ENCODE measurements around the gene SERPINI1. TPM values are rescaled to one million over a fixed set of nuclear protein-coding genes. Genes with fewer than 3 reads are reported as not detected.
A peak's percentile ranks its signal among the peaks of the same experiment; 100 is the strongest.

Gene SERPINI1
- total and polyA plus RNA-seq, 9 of the 15 experiments (the other 6 are each of a cell fraction or from before 2014, with no cell fraction given): 1.6 to 9.9 (median 3.5) TPM

DNA sequence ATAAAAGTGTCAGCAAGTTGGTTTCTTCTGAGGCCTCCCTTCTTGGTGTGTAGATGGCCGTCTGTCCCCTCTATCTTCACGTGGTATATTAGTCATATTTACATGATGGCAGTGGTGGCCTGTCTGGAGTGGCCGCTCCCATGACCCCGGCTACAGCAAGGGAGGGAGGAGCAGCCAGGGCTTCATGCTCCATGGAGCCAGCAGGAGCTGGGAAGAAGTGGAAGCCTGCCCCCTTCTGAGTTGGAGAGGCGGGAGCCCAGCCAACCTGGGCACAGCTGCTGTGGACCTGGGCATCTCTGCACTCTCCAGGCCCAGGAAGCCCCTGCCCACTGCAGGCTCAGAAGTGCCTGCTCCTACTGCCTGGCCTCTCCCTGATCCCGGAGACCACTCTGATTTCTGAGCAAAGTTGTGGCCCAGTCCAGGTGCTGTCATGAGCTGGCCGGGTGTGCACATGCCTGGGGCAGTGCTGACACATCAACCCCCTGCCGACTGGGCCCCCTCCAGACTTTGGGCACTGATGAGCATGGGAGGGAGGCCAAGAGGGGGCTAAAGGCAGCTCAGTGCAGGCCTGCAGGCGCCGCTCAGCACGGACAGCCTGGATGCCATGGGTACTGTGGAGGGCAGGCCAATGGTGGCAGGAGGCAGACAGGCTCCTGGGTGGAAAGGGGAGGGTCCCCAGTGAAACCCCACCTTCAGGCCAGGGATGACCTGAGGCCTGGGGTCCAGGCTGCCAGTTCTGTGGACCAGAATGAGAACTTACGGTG, 84.8 kb downstream of the SERPINI1 start:
- POLR2A ChIA-PET: no interaction called here
- FAIRE-seq (no peak), ATAC-seq (peak; percentile 74), DNase-seq (ENCODE audit: extremely low read depth in 1 of 4, low spot score in 3 of 4) (no peak)
- H3K27ac ChIP-seq (ENCODE audit: extremely low read depth, low read depth, low read length): no peak overlapping the region
- BruUV-seq (replicated peaks): no TSS peak
- H3K4me3 ChIP-seq: no peak overlapping the region
- no peaks in the 10 kb centered on the region; a peak in 1 of 5 replicates for H3K4me1 ChIP-seq (replicated peaks in 1 of 2; ENCODE audit: control insufficient read depth in 2 of 2, insufficient read depth in 2 of 2, low read length in 2 of 2)
- CTCF ChIA-PET (ENCODE audit: low intra/inter-chr PET ratio): no interaction called here
- no peak overlapping the region for H3K9ac ChIP-seq (ENCODE audit: insufficient read depth in 1 of 2, low read depth in 2 of 2, low read length in 2 of 2)
- H3K36me3 ChIP-seq (ENCODE audit: control insufficient read depth, insufficient read depth, low read length): no peaks in the 10 kb centered on the region
- in situ Hi-C loops (cut with MboI) (no loop called here), intact Hi-C loops (cut with micrococcal nuclease) (no loop called here)
- no peaks in the 10 kb centered on the region for H3K79me2 ChIP-seq (ENCODE audit: control insufficient read depth, insufficient read depth, low read length)
- H3K4me2 ChIP-seq (ENCODE audit: insufficient read depth, low read length): no peak overlapping the region
- H3K9me3 ChIP-seq (replicated peaks; ENCODE audit: control insufficient read depth, insufficient read depth, low read depth, low read length): no peaks in the 10 kb centered on the region
- H2AFZ ChIP-seq (ENCODE audit: low read depth, low read length): no peak overlapping the region
- H4K20me1 ChIP-seq (replicated peaks; ENCODE audit: control insufficient read depth, insufficient read depth, low read length): no peaks in the 10 kb centered on the region
- no peaks in the 10 kb centered on the region for H3K27me3 ChIP-seq (ENCODE audit: control insufficient read depth in 2 of 2, insufficient read depth in 2 of 2, low read length in 2 of 2)
- 3% methylated on average over 11 of the region's 12 CpGs for WGBS (ENCODE audit: insufficient coverage, low coverage, missing lambda C conversion rate)
- H3K9me1 ChIP-seq (ENCODE audit: control insufficient read depth, insufficient read depth, low read length): no peaks in the 10 kb centered on the region
- no peak for TF ChIP-seq FOXA3 (CRISPR knock-in tag; conservative IDR thresholded peaks at IDR 0.05 in 1 of 2, IDR thresholded peaks at IDR 0.05 in 1 of 2)
- TF ChIP-seq, protein P1, sequence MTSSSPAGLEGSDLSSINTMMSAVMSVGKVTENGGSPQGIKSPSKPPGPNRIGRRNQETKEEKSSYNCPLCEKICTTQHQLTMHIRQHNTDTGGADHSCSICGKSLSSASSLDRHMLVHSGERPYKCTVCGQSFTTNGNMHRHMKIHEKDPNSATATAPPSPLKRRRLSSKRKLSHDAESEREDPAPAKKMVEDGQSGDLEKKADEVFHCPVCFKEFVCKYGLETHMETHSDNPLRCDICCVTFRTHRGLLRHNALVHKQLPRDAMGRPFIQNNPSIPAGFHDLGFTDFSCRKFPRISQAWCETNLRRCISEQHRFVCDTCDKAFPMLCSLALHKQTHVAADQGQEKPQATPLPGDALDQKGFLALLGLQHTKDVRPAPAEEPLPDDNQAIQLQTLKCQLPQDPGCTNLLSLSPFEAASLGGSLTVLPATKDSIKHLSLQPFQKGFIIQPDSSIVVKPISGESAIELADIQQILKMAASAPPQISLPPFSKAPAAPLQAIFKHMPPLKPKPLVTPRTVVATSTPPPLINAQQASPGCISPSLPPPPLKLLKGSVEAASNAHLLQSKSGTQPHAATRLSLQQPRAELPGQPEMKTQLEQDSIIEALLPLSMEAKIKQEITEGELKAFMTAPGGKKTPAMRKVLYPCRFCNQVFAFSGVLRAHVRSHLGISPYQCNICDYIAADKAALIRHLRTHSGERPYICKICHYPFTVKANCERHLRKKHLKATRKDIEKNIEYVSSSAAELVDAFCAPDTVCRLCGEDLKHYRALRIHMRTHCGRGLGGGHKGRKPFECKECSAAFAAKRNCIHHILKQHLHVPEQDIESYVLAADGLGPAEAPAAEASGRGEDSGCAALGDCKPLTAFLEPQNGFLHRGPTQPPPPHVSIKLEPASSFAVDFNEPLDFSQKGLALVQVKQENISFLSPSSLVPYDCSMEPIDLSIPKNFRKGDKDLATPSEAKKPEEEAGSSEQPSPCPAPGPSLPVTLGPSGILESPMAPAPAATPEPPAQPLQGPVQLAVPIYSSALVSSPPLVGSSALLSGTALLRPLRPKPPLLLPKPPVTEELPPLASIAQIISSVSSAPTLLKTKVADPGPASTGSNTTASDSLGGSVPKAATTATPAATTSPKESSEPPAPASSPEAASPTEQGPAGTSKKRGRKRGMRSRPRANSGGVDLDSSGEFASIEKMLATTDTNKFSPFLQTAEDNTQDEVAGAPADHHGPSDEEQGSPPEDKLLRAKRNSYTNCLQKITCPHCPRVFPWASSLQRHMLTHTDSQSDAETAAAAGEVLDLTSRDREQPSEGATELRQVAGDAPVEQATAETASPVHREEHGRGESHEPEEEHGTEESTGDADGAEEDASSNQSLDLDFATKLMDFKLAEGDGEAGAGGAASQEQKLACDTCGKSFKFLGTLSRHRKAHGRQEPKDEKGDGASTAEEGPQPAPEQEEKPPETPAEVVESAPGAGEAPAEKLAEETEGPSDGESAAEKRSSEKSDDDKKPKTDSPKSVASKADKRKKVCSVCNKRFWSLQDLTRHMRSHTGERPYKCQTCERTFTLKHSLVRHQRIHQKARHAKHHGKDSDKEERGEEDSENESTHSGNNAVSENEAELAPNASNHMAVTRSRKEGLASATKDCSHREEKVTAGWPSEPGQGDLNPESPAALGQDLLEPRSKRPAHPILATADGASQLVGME (CRISPR knock-in tag; IDR thresholded peaks at IDR 0.05): no peak
- no peak for TF ChIP-seq ZNF197 (CRISPR knock-in tag; IDR thresholded peaks at IDR 0.05; ENCODE audit: low read depth)
- no peak for TF ChIP-seq ZNF41 (CRISPR knock-in tag; conservative IDR thresholded peaks at IDR 0.05)
- TF ChIP-seq ZNF785 (CRISPR knock-in tag; IDR thresholded peaks at IDR 0.05): no peak
- TF ChIP-seq, protein P2, sequence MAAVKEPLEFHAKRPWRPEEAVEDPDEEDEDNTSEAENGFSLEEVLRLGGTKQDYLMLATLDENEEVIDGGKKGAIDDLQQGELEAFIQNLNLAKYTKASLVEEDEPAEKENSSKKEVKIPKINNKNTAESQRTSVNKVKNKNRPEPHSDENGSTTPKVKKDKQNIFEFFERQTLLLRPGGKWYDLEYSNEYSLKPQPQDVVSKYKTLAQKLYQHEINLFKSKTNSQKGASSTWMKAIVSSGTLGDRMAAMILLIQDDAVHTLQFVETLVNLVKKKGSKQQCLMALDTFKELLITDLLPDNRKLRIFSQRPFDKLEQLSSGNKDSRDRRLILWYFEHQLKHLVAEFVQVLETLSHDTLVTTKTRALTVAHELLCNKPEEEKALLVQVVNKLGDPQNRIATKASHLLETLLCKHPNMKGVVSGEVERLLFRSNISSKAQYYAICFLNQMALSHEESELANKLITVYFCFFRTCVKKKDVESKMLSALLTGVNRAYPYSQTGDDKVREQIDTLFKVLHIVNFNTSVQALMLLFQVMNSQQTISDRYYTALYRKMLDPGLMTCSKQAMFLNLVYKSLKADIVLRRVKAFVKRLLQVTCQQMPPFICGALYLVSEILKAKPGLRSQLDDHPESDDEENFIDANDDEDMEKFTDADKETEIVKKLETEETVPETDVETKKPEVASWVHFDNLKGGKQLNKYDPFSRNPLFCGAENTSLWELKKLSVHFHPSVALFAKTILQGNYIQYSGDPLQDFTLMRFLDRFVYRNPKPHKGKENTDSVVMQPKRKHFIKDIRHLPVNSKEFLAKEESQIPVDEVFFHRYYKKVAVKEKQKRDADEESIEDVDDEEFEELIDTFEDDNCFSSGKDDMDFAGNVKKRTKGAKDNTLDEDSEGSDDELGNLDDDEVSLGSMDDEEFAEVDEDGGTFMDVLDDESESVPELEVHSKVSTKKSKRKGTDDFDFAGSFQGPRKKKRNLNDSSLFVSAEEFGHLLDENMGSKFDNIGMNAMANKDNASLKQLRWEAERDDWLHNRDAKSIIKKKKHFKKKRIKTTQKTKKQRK (IDR thresholded peaks at IDR 0.05; ENCODE audit: borderline replicate concordance, low read depth, low read length): no peak
- no peak for TF ChIP-seq ZFP1 (CRISPR knock-in tag; IDR thresholded peaks at IDR 0.05)
- TF ChIP-seq PTBP1 (IDR thresholded peaks at IDR 0.05; ENCODE audit: low read depth, low read length): no peak
- TF ChIP-seq, protein P3, sequence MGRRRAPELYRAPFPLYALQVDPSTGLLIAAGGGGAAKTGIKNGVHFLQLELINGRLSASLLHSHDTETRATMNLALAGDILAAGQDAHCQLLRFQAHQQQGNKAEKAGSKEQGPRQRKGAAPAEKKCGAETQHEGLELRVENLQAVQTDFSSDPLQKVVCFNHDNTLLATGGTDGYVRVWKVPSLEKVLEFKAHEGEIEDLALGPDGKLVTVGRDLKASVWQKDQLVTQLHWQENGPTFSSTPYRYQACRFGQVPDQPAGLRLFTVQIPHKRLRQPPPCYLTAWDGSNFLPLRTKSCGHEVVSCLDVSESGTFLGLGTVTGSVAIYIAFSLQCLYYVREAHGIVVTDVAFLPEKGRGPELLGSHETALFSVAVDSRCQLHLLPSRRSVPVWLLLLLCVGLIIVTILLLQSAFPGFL (CRISPR knock-in tag; IDR thresholded peaks at IDR 0.05): no peak
- TF ChIP-seq, protein P4, sequence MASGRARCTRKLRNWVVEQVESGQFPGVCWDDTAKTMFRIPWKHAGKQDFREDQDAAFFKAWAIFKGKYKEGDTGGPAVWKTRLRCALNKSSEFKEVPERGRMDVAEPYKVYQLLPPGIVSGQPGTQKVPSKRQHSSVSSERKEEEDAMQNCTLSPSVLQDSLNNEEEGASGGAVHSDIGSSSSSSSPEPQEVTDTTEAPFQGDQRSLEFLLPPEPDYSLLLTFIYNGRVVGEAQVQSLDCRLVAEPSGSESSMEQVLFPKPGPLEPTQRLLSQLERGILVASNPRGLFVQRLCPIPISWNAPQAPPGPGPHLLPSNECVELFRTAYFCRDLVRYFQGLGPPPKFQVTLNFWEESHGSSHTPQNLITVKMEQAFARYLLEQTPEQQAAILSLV (tag; IDR thresholded peaks at IDR 0.05): no peak

Data from K562 (cell line).